NOMO-1 treated with DMSO at 0.1 percent for 48 hours (cell line): Measurements from ENCODE around the gene ACKR1.

Source experiments
- DNase-seq: peaks from one replicate; lab custom pipeline; 2025; ENCODE audit not compliant: unreplicated experiment; lab: John Stamatoyannopoulos, UW

Gene ACKR1

GRCh38 chr1:159187033-159187432 is 17.6 kb upstream of the ACKR1 start:
- DNase-seq: no peak

GRCh38 chr1:159187647-159188374 is 16.9 kb upstream of the ACKR1 start:
- DNase-seq: no peak

GRCh38 chr1:159188375-159188788 is 16.3 kb upstream of the ACKR1 start:
- DNase-seq: peak; percentile 27

- DNase-seq: no peak
Observed at GRCh38 chr1:159190441-159190840, 14.2 kb upstream of the ACKR1 start.

GRCh38 chr1:159196543-159196942 is 8.1 kb upstream of the ACKR1 start:
- no peak for DNase-seq

GRCh38 chr1:159197561-159198557 is 6.8 kb upstream of the ACKR1 start:
- peak; percentile 32 for DNase-seq

DNA sequence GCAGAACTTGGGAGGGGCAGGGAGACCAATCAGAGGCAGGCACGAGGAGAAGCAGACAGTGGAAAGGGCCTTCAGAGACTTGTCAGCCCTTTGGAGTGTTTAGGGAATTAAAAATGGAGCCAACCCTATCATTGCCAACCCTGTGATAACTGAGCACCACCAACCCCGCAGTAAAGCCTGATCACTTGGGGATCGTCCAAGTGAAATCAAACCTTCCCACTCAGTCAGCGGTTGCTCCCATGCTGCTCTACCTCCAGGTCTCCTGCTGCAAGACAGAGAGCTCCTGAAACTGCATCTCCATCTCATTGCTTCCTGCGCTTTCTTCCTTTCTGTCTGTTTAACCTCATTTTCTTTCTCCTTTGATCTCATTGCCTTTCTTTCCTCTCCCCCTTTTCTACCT is 4.8 kb upstream of the ACKR1 start:
- DNase-seq: no peak

GRCh38 chr1:159200769-159201168 is 3.9 kb upstream of the ACKR1 start:
- DNase-seq: no peak

- peak; percentile 38 for DNase-seq
Observed at GRCh38 chr1:159201642-159202041, 3.0 kb upstream of the ACKR1 start.

DNA sequence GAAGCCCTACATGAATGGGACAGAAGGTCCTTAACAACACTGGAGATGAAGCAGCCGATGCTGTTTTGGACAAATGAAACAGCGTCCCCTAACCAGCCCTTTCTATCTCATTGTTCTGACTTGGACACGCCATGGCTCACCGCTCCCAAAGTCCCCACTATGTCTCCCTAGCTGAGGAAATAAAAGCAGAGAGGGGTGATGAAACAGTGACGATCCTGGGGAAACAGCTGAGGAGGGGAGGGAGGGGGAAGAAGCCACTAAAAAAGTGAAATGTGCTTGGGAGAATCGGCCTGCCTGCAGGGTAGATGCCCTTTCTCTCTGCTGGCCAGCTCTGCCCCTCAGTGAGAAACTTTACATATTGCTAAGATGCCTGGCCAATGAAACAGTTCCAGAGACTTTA is 1.1 kb upstream of the ACKR1 start:
- no peak for DNase-seq

- no peak for DNase-seq
Observed at GRCh38 chr1:159205225-159205624, 550 bp downstream of the ACKR1 start.

- DNase-seq: no peak
Observed at GRCh38 chr1:159206110-159206509, 1.4 kb downstream of the ACKR1 start.

GRCh38 chr1:159207080-159207479 is 2.4 kb downstream of the ACKR1 start:
- DNase-seq: no peak

- no peak for DNase-seq
Observed at GRCh38 chr1:159207774-159208173, 3.1 kb downstream of the ACKR1 start.

- DNase-seq: no peak
Observed at GRCh38 chr1:159208175-159208825, 3.6 kb downstream of the ACKR1 start.

- no peak for DNase-seq
Observed at GRCh38 chr1:159209061-159209460, 4.4 kb downstream of the ACKR1 start.

DNA sequence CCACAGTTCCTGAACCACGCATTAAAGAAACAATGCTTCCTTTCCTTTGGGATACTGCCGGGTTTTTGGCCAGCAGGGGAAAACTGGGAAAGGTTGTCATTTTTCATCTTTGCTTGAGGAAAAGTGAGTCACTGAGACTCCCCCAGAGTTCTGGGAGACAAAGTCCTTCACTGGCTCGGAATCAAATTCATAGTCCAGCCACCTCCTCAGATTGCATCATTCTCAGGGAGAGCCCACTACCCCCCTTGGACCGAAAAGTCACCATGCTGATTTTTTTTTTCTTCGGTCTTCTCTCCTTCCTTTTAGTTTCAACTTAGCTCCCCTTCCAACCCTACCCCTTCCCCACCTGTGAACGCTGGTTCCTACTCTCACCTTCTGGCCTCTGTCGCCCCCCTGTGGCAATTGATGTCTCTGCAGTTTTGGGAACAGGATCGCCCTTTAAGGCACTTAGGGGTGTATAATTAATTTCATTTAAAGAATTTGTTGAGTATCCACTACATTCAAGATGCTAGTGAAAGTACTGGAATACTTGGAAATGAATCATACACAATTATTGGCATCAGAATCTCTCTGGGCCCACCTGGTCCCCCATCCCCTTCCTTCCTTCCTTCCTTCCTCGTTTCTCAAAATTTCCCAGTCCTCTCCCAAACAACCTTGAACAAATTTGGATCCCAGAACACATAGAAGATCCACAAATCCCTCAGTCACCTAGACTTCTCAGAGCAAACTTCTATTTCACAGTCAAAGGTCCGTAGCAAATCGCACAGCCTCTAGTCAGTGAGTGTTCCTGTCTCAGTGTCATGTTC is 6.9 kb downstream of the ACKR1 start:
- DNase-seq: peak; percentile 29

- no peak for DNase-seq
Observed at GRCh38 chr1:159212596-159212995, 7.9 kb downstream of the ACKR1 start.

DNA sequence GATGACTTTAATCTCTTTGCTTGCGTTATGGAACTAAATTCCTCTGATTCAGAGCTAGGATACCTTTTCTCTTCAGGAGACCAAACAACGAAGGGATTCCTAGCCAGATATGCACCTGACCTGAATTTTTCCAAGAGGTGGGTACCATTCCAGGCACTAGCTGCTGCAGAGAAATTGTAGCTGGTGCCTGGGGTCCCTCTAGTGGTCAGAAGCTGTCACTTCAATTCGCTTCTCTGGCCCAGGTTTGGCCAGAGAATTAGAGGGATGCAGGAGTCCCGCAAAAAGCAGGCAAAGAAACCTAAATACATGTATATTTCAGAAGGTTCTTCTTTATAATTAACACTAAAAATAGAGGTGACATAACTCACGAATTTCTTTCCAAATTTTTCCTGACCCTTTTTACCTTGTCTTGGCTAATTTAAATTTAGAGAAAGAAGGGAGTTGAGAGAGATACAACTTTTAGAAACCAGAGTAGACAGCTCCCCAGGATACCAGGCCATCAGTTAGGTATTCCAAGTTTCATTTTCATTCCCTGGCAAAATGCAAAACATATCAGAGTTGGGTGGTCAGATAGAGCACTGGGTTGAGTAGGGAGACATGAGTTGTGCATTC is 9.6 kb downstream of the ACKR1 start:
- peak; percentile 29 for DNase-seq
